ENCODE data around the gene FIGNL1.

- no peak for TF ChIP-seq CTCF (conservative IDR thresholded peaks at IDR 0.05; ENCODE audit: low read depth, low read length)
- TF ChIP-seq BHLHE40 (IDR thresholded peaks at IDR 0.05; ENCODE audit: low read depth, low read length): no peak
- TF ChIP-seq RAD21 (IDR thresholded peaks at IDR 0.05; ENCODE audit: low read length): no peak
- no peak for TF ChIP-seq CHD1 (IDR thresholded peaks at IDR 0.05; ENCODE audit: low read depth, low read length)
- no peak for TF ChIP-seq RCOR1 (IDR thresholded peaks at IDR 0.05; ENCODE audit: insufficient replicate concordance, low read length)
- TF ChIP-seq POLR2A (IDR thresholded peaks at IDR 0.05; ENCODE audit: low read depth, low read length): no peak
- TF ChIP-seq FOS (IDR thresholded peaks at IDR 0.05; ENCODE audit: low read depth, low read length): no peak
- no peak for TF ChIP-seq USF2 (IDR thresholded peaks at IDR 0.05; ENCODE audit: low read depth, low read length)
- TF ChIP-seq MXI1 (IDR thresholded peaks at IDR 0.05; ENCODE audit: borderline replicate concordance, low read depth, low read length): no peak
- TF ChIP-seq MAZ (IDR thresholded peaks at IDR 0.05; ENCODE audit: borderline replicate concordance, low read depth, low read length): no peak
- TF ChIP-seq RFX5 (IDR thresholded peaks at IDR 0.05; ENCODE audit: low read depth, low read length): no peak
- no peak for TF ChIP-seq SMC3 (IDR thresholded peaks at IDR 0.05; ENCODE audit: low read depth, low read length)
- TF ChIP-seq ELK1 (IDR thresholded peaks at IDR 0.05; ENCODE audit: borderline replicate concordance, low read depth, low read length): no peak
Measured at GRCh38 chr7:50422858-50423257, 27.3 kb downstream of the FIGNL1 start.
